Gastroesophageal sphincter (tissue), 3 donors: Measurements from ENCODE around the gene RAET1E.

Experiments
- CTCF ChIP-seq, 4 experiments: fragments of 200-600 bp in 2 of 4; fragments of 450-650 bp in 2 of 4; sonication (generic) in 1 of 4; IDR thresholded peaks; one replicate each; pipeline ENCODE4 v1.5.1; 2017 to 2019; ENCODE audit warnings: antibody characterized with exemption in 4 of 4, mild to moderate bottlenecking in 2 of 4, moderate library complexity in 2 of 4
- EP300 ChIP-seq: sonication (generic); formaldehyde crosslinking; IDR thresholded peaks from one replicate; pipeline ENCODE4 v1.6.1; 2017; ENCODE audit warnings: antibody characterized with exemption, mild to moderate bottlenecking
- POLR2AphosphoS5 ChIP-seq: sonication (generic); formaldehyde crosslinking; IDR thresholded peaks from one replicate; pipeline ENCODE4 v1.6.1; 2017; ENCODE audit warnings: antibody characterized with exemption

GRCh38 chr6:149884215-149884614 is 13.7 kb downstream of the RAET1E start:
- TF ChIP-seq POLR2AphosphoS5 = no peak
- TF ChIP-seq CTCF (IDR thresholded peaks at IDR 0.05) = no peak
- no peak for TF ChIP-seq EP300
